BLaER1 treated with 17β-estradiol and CSF1 and Interleukin-3, amounts not matched to agents 10 nM and 100 nM (cell line): Measurements from ENCODE around the gene YIF1A.
"Not testable (repeated sequence)": the region's sequence is repeated elsewhere in the genome, so short reads cannot be mapped to it uniquely, and the experiment has no call there.

Source experiments
- H3K27ac ChIP-seq, 11 experiments: shearing (Covaris generic); formaldehyde crosslinking; 2 replicates each; pipeline ENCODE4 v1.8.1; 2022
- H3K27me3 ChIP-seq, 11 experiments: shearing (Covaris generic); formaldehyde crosslinking; 2 replicates each; pipeline ENCODE4 v1.8.1; 2022
- H3K36me3 ChIP-seq, 11 experiments: shearing (Covaris generic); formaldehyde crosslinking; 2 replicates each; pipeline ENCODE4 v1.8.1; 2022
- H3K4me1 ChIP-seq, 10 experiments: shearing (Covaris generic); formaldehyde crosslinking; 2 replicates each; pipeline ENCODE4 v1.8.1; 2022
- H3K4me2 ChIP-seq, 11 experiments: shearing (Covaris generic); formaldehyde crosslinking; 2 replicates each; pipeline ENCODE4 v1.8.1; 2022
- H3K4me3 ChIP-seq, 10 experiments: shearing (Covaris generic); formaldehyde crosslinking; 2 replicates each; pipeline ENCODE4 v1.8.1; 2022
- H3K9ac ChIP-seq, 11 experiments: shearing (Covaris generic); formaldehyde crosslinking; 2 replicates each; pipeline ENCODE4 v1.8.1; 2022
- H3K9me3 ChIP-seq, 11 experiments: shearing (Covaris generic); formaldehyde crosslinking; replicated peaks in 1 of 11; 2 replicates each; pipeline ENCODE4 v1.8.1; 2022
- H4K20me1 ChIP-seq, 11 experiments: shearing (Covaris generic); formaldehyde crosslinking; 2 replicates each; pipeline ENCODE4 v1.8.1; 2022
- Cebpa-rat ChIP-seq, 11 experiments: shearing (Covaris generic); IDR thresholded peaks; 2 replicates each; pipeline ENCODE4 v1.8.1; 2022

Gene YIF1A

GRCh38 chr11:66264383-66264782 lies 24.6 kb downstream of the YIF1A start:
- H3K36me3 ChIP-seq = peaks cover 19 to 74% (median 60%) of the 10 kb centered on the region in 11 experiments; a peak in 21 of 22 replicates
- H3K27me3 ChIP-seq = no peaks in the 10 kb centered on the region
- no peak overlapping the region for H3K27ac ChIP-seq
- no peaks in the 10 kb centered on the region for H3K9me3 ChIP-seq
- no peak for TF ChIP-seq Cebpa-rat (IDR thresholded peaks at IDR 0.05)
- H4K20me1 ChIP-seq = peaks cover under 1 to 58% (median 9%) of the 10 kb centered on the region in 11 experiments; a peak in 16 of 22 replicates
- H3K4me3 ChIP-seq = no peak overlapping the region
- peaks cover 10 to 19% (median 15%) of the 10 kb centered on the region in 10 experiments; a peak in 19 of 20 replicates for H3K4me1 ChIP-seq
- no peak overlapping the region; a peak in 1 of 22 replicates for H3K9ac ChIP-seq
- no peak overlapping the region for H3K4me2 ChIP-seq

GRCh38 chr11:66263785-66264184 lies 25.2 kb downstream of the YIF1A start:
- Histone ChIP-seq H3K4me1 (peaks cover 12 to 21% (median 16%) of the 10 kb centered on the region in 10 experiments), H3K36me3 (peaks cover 19 to 80% (median 61%) of the 10 kb centered on the region in 11 experiments; a peak in 21 of 22 replicates), H3K27me3 (no peaks in the 10 kb centered on the region)

GRCh38 chr11:66263231-66263630 lies 25.7 kb downstream of the YIF1A start:
- H3K9me3 ChIP-seq = no peaks in the 10 kb centered on the region
- TF ChIP-seq Cebpa-rat (IDR thresholded peaks at IDR 0.05) = no peak
- H3K4me3 ChIP-seq = no peak overlapping the region
- H3K27ac ChIP-seq = no peak overlapping the region
- H3K4me2 ChIP-seq = no peak overlapping the region
- no peaks in the 10 kb centered on the region for H3K27me3 ChIP-seq
- H3K4me1 ChIP-seq = peaks cover 17 to 26% (median 21%) of the 10 kb centered on the region in 10 experiments
- H4K20me1 ChIP-seq = peaks cover 0 to 63% (median 16%) of the 10 kb centered on the region in 11 experiments; a peak in 13 of 22 replicates
- H3K9ac ChIP-seq = no peak overlapping the region
- peaks cover 19 to 80% (median 61%) of the 10 kb centered on the region in 11 experiments; a peak in 21 of 22 replicates for H3K36me3 ChIP-seq

More at GRCh38 chr11:66263785-66264184, 25.2 kb downstream of the YIF1A start:
- no peaks in the 10 kb centered on the region for H3K9me3 ChIP-seq
- no peak overlapping the region for H3K4me2 ChIP-seq
- no peak overlapping the region for H3K9ac ChIP-seq
- peaks cover 0 to 58% (median 11%) of the 10 kb centered on the region in 11 experiments; a peak in 13 of 22 replicates for H4K20me1 ChIP-seq
- H3K4me3 ChIP-seq = no peak overlapping the region
- TF ChIP-seq Cebpa-rat (IDR thresholded peaks at IDR 0.05) = no peak
- H3K27ac ChIP-seq = no peak overlapping the region

- TF ChIP-seq Cebpa-rat (IDR thresholded peaks at IDR 0.05) = no peak
- peaks cover 19 to 80% (median 61%) of the 10 kb centered on the region in 11 experiments; a peak in 21 of 22 replicates for H3K36me3 ChIP-seq
- no peak overlapping the region for H3K4me3 ChIP-seq
Measured at GRCh38 chr11:66262696-66263095, 26.2 kb downstream of the YIF1A start.

GRCh38 chr11:66262191-66262590 lies 26.8 kb downstream of the YIF1A start:
- no peak overlapping the region for H3K27ac ChIP-seq
- peaks cover 0 to 2% (median 0%) of the 10 kb centered on the region in 11 experiments; a peak in 2 of 22 replicates for H3K27me3 ChIP-seq
- H3K9me3 ChIP-seq = no peaks in the 10 kb centered on the region
- H3K36me3 ChIP-seq = peaks cover 19 to 80% (median 61%) of the 10 kb centered on the region in 11 experiments; a peak in 21 of 22 replicates
- TF ChIP-seq Cebpa-rat (IDR thresholded peaks at IDR 0.05) = no peak
- H3K4me3 ChIP-seq = no peak overlapping the region
- H3K4me1 ChIP-seq = peaks cover 14 to 21% (median 18%) of the 10 kb centered on the region in 10 experiments
- H3K4me2 ChIP-seq = no peak overlapping the region
- H3K9ac ChIP-seq = no peak overlapping the region
- peaks cover 0 to 63% (median 16%) of the 10 kb centered on the region in 11 experiments; a peak in 13 of 22 replicates for H4K20me1 ChIP-seq

More at GRCh38 chr11:66262696-66263095, 26.2 kb downstream of the YIF1A start:
- Histone ChIP-seq H3K27me3 (no peaks in the 10 kb centered on the region), H3K9ac (no peak overlapping the region), H3K4me1 (peaks cover 15 to 21% (median 17%) of the 10 kb centered on the region in 10 experiments), H3K4me2 (no peak overlapping the region), H3K27ac (no peak overlapping the region), H4K20me1 (peaks cover 0 to 63% (median 16%) of the 10 kb centered on the region in 11 experiments; a peak in 13 of 22 replicates), H3K9me3 (no peaks in the 10 kb centered on the region)

- H3K4me3 ChIP-seq = no peak overlapping the region
- H3K4me2 ChIP-seq = no peak overlapping the region
- H4K20me1 ChIP-seq = peaks cover 0 to 63% (median 16%) of the 10 kb centered on the region in 11 experiments; a peak in 13 of 22 replicates
- H3K9ac ChIP-seq = peak overlapping the region in 1 of 11 experiments; percentile 25; a peak in 1 of 22 replicates
- peaks cover 0 to 8% (median 0%) of the 10 kb centered on the region in 11 experiments; a peak in 2 of 22 replicates for H3K27me3 ChIP-seq
- H3K36me3 ChIP-seq = peaks cover 19 to 78% (median 60%) of the 10 kb centered on the region in 11 experiments; a peak in 21 of 22 replicates
- H3K9me3 ChIP-seq = no peaks in the 10 kb centered on the region
- no peak for TF ChIP-seq Cebpa-rat (IDR thresholded peaks at IDR 0.05)
- peaks cover 14 to 21% (median 18%) of the 10 kb centered on the region in 10 experiments for H3K4me1 ChIP-seq
- no peak overlapping the region for H3K27ac ChIP-seq
Measured at GRCh38 chr11:66261578-66261977, 27.4 kb downstream of the YIF1A start.

GRCh38 chr11:66259956-66260355 lies 29.0 kb downstream of the YIF1A start:
- Histone ChIP-seq H3K36me3 (peaks cover 19 to 62% (median 49%) of the 10 kb centered on the region in 11 experiments; a peak in 21 of 22 replicates), H3K4me2 (no peak overlapping the region), H3K4me1 (peaks cover 11 to 35% (median 30%) of the 10 kb centered on the region in 10 experiments), H4K20me1 (peaks cover 0 to 55% (median 16%) of the 10 kb centered on the region in 11 experiments; a peak in 13 of 22 replicates), H3K9me3 (no peaks in the 10 kb centered on the region), H3K27me3 (peaks cover 0 to 8% (median 0%) of the 10 kb centered on the region in 11 experiments; a peak in 2 of 22 replicates), H3K9ac (peak overlapping the region in 3 of 11 experiments; percentile 1 to 25 (median 3); a peak in 3 of 22 replicates), H3K27ac (no peak overlapping the region), H3K4me3 (no peak overlapping the region)
- no peak for TF ChIP-seq Cebpa-rat (IDR thresholded peaks at IDR 0.05)

- no peak for TF ChIP-seq Cebpa-rat (IDR thresholded peaks at IDR 0.05)
- Histone ChIP-seq H3K36me3 (peaks cover 19 to 54% (median 42%) of the 10 kb centered on the region in 11 experiments; a peak in 21 of 22 replicates), H3K4me2 (peak overlapping the region in 4 of 11 experiments; percentile 86 to 97 (median 96); a peak in 7 of 22 replicates)
Measured at GRCh38 chr11:66259225-66259624, 29.7 kb downstream of the YIF1A start.

GRCh38 chr11:66258473-66258893 lies 30.5 kb downstream of the YIF1A start:
- H3K4me2 ChIP-seq = peak overlapping the region; percentile 86 to 99 (median 95)
- H4K20me1 ChIP-seq = peaks cover 0 to 41% (median 16%) of the 10 kb centered on the region in 11 experiments; a peak in 13 of 22 replicates
- H3K27ac ChIP-seq = peak overlapping the region in 10 of 11 experiments; percentile 61 to 82 (median 76); a peak in 17 of 22 replicates

More at GRCh38 chr11:66259225-66259624, 29.7 kb downstream of the YIF1A start:
- H3K27me3 ChIP-seq = peaks cover 0 to 8% (median 0%) of the 10 kb centered on the region in 11 experiments; a peak in 2 of 22 replicates
- H3K4me3 ChIP-seq = no peak overlapping the region
- peaks cover 11 to 42% (median 37%) of the 10 kb centered on the region in 10 experiments for H3K4me1 ChIP-seq
- peak overlapping the region in 4 of 11 experiments; percentile 1 to 91 (median 46); a peak in 5 of 22 replicates for H3K9ac ChIP-seq
- no peaks in the 10 kb centered on the region for H3K9me3 ChIP-seq
- no peak overlapping the region for H3K27ac ChIP-seq
- H4K20me1 ChIP-seq = peaks cover 0 to 49% (median 16%) of the 10 kb centered on the region in 11 experiments; a peak in 13 of 22 replicates

GRCh38 chr11:66253081-66253480 lies 35.9 kb downstream of the YIF1A start:
- peak overlapping the region in 3 of 11 experiments; percentile 36 to 45 (median 38); a peak in 4 of 22 replicates for H3K27ac ChIP-seq
- H3K9ac ChIP-seq = peak overlapping the region in 5 of 11 experiments; percentile 1 to 62 (median 21); a peak in 4 of 22 replicates
- H3K36me3 ChIP-seq = peaks cover 8 to 27% (median 19%) of the 10 kb centered on the region in 11 experiments; a peak in 14 of 22 replicates
- H3K4me3 ChIP-seq, H3K9me3 ChIP-seq, H3K27me3 ChIP-seq: not testable (repeated sequence)
- H3K4me1 ChIP-seq = peaks cover 6 to 66% (median 52%) of the 10 kb centered on the region in 10 experiments; a peak in 18 of 20 replicates
- H4K20me1 ChIP-seq = peaks cover 0 to 12% (median 0%) of the 10 kb centered on the region in 11 experiments; a peak in 1 of 22 replicates
- H3K4me2 ChIP-seq = peak overlapping the region in 9 of 11 experiments; percentile 15 to 97 (median 88); a peak in 16 of 22 replicates

More at GRCh38 chr11:66258473-66258893, 30.5 kb downstream of the YIF1A start:
- H3K9ac ChIP-seq = peak overlapping the region; percentile 75 to 91 (median 85)
- peaks cover 0 to 8% (median 0%) of the 10 kb centered on the region in 11 experiments; a peak in 2 of 22 replicates for H3K27me3 ChIP-seq
- H3K36me3 ChIP-seq = peaks cover 19 to 47% (median 36%) of the 10 kb centered on the region in 11 experiments; a peak in 21 of 22 replicates
- H3K4me1 ChIP-seq = peaks cover 11 to 49% (median 44%) of the 10 kb centered on the region in 10 experiments
- no peaks in the 10 kb centered on the region for H3K9me3 ChIP-seq
- H3K4me3 ChIP-seq = peak overlapping the region; percentile 75 to 96 (median 88)
- TF ChIP-seq Cebpa-rat (IDR thresholded peaks at IDR 0.05) = no peak
